ENCODE measurements around the gene RAD51B.

The RAD51B gene

GRCh38 chr14:68497011-68497410, 677.4 kb downstream of the RAD51B start:
- 94 to 100% methylated on average over 2 of the region's 2 CpGs for WGBS, 2 experiments (ENCODE audit: insufficient coverage in 2 of 2)
- Histone ChIP-seq H3K36me3 (ENCODE audit: control insufficient read depth, insufficient read depth, low read length) (no peaks in the 10 kb centered on the region), H3K4me3 (ENCODE audit: extremely low read depth, insufficient read depth, low read length, poor library complexity, severe bottlenecking) (no peak overlapping the region), H3K9me3 (ENCODE audit: control insufficient read depth, low read length) (no peaks in the 10 kb centered on the region), H3K4me1 (ENCODE audit: control insufficient read depth, insufficient read depth, low read length, poor library complexity, severe bottlenecking) (peaks cover 6% of the 10 kb centered on the region), H3K27ac (ENCODE audit: low read depth, low read length, severe bottlenecking) (no peak overlapping the region)

GRCh38 chr14:68499451-68499850, 679.9 kb downstream of the RAD51B start:
- Histone ChIP-seq H3K4me3 (ENCODE audit: extremely low read depth, insufficient read depth, low read length, poor library complexity, severe bottlenecking) (no peak overlapping the region), H3K4me1 (ENCODE audit: control insufficient read depth, insufficient read depth, low read length, poor library complexity, severe bottlenecking) (peaks cover 6% of the 10 kb centered on the region), H3K27ac (ENCODE audit: low read depth, low read length, severe bottlenecking) (no peak overlapping the region), H3K36me3 (ENCODE audit: control insufficient read depth, insufficient read depth, low read length) (no peaks in the 10 kb centered on the region), H3K9me3 (ENCODE audit: control insufficient read depth, low read length) (no peaks in the 10 kb centered on the region)
- 89 to 92% methylated on average over 5 to 6 of the region's 6 CpGs for WGBS, 2 experiments (ENCODE audit: insufficient coverage in 2 of 2)

- H3K9me3 ChIP-seq (ENCODE audit: control insufficient read depth, low read length), result no peaks in the 10 kb centered on the region
- H3K4me1 ChIP-seq (ENCODE audit: control insufficient read depth, insufficient read depth, low read length, poor library complexity, severe bottlenecking), result peaks cover 15% of the 10 kb centered on the region
- WGBS, 2 experiments (ENCODE audit: insufficient coverage in 2 of 2), result 100% methylated on average over 2 to 3 of the region's 3 CpGs
- H3K27ac ChIP-seq (ENCODE audit: low read depth, low read length, severe bottlenecking), result no peak overlapping the region
- H3K36me3 ChIP-seq (ENCODE audit: control insufficient read depth, insufficient read depth, low read length), result no peaks in the 10 kb centered on the region
- no peak overlapping the region for H3K4me3 ChIP-seq (ENCODE audit: extremely low read depth, insufficient read depth, low read length, poor library complexity, severe bottlenecking)
Observed at GRCh38 chr14:68501171-68501570, 681.6 kb downstream of the RAD51B start.

- Histone ChIP-seq H3K36me3 (ENCODE audit: control insufficient read depth, insufficient read depth, low read length) (no peaks in the 10 kb centered on the region), H3K9me3 (ENCODE audit: control insufficient read depth, low read length) (no peaks in the 10 kb centered on the region), H3K4me1 (ENCODE audit: control insufficient read depth, insufficient read depth, low read length, poor library complexity, severe bottlenecking) (peaks cover 20% of the 10 kb centered on the region), H3K27ac (ENCODE audit: low read depth, low read length, severe bottlenecking) (no peak overlapping the region), H3K4me3 (ENCODE audit: extremely low read depth, insufficient read depth, low read length, poor library complexity, severe bottlenecking) (no peak overlapping the region)
- WGBS, 2 experiments (ENCODE audit: insufficient coverage in 2 of 2), result 92 to 97% methylated on average over 8 to 9 of the region's 9 CpGs
Observed at GRCh38 chr14:68501614-68502052, 682.1 kb downstream of the RAD51B start.

- 90 to 92% methylated on average over 4 of the region's 8 CpGs for WGBS, 2 experiments (ENCODE audit: insufficient coverage in 2 of 2)
- H3K27ac ChIP-seq (ENCODE audit: low read depth, low read length, severe bottlenecking), result no peak overlapping the region
- no peaks in the 10 kb centered on the region for H3K36me3 ChIP-seq (ENCODE audit: control insufficient read depth, insufficient read depth, low read length)
- no peaks in the 10 kb centered on the region for H3K9me3 ChIP-seq (ENCODE audit: control insufficient read depth, low read length)
- peaks cover 26% of the 10 kb centered on the region for H3K4me1 ChIP-seq (ENCODE audit: control insufficient read depth, insufficient read depth, low read length, poor library complexity, severe bottlenecking)
- no peak overlapping the region for H3K4me3 ChIP-seq (ENCODE audit: extremely low read depth, insufficient read depth, low read length, poor library complexity, severe bottlenecking)
Observed at GRCh38 chr14:68502230-68502629, 682.7 kb downstream of the RAD51B start.

- Histone ChIP-seq H3K4me3 (ENCODE audit: extremely low read depth, insufficient read depth, low read length, poor library complexity, severe bottlenecking) (no peak overlapping the region), H3K27ac (ENCODE audit: low read depth, low read length, severe bottlenecking) (no peak overlapping the region), H3K9me3 (ENCODE audit: control insufficient read depth, low read length) (no peaks in the 10 kb centered on the region), H3K4me1 (ENCODE audit: control insufficient read depth, insufficient read depth, low read length, poor library complexity, severe bottlenecking) (peaks cover 35% of the 10 kb centered on the region), H3K36me3 (ENCODE audit: control insufficient read depth, insufficient read depth, low read length) (no peaks in the 10 kb centered on the region)
- 88 to 100% methylated on average over 1 to 2 of the region's 7 CpGs for WGBS, 2 experiments (ENCODE audit: insufficient coverage in 2 of 2)
Observed at GRCh38 chr14:68503186-68503825, 683.7 kb downstream of the RAD51B start.

GRCh38 chr14:68504861-68505260, 685.3 kb downstream of the RAD51B start:
- no peak overlapping the region for H3K27ac ChIP-seq (ENCODE audit: low read depth, low read length, severe bottlenecking)
- H3K4me3 ChIP-seq (ENCODE audit: extremely low read depth, insufficient read depth, low read length, poor library complexity, severe bottlenecking), result no peak overlapping the region
- peaks cover 37% of the 10 kb centered on the region for H3K4me1 ChIP-seq (ENCODE audit: control insufficient read depth, insufficient read depth, low read length, poor library complexity, severe bottlenecking)
- H3K36me3 ChIP-seq (ENCODE audit: control insufficient read depth, insufficient read depth, low read length), result no peaks in the 10 kb centered on the region
- WGBS, 2 experiments (ENCODE audit: insufficient coverage in 2 of 2), result 78 to 84% methylated on average over 5 to 6 of the region's 8 CpGs
- no peaks in the 10 kb centered on the region for H3K9me3 ChIP-seq (ENCODE audit: control insufficient read depth, low read length)

GRCh38 chr14:68506021-68506644, 686.6 kb downstream of the RAD51B start:
- H3K27ac ChIP-seq (ENCODE audit: low read depth, low read length, severe bottlenecking), result peak overlapping the region; percentile 77
- WGBS, 2 experiments (ENCODE audit: insufficient coverage in 2 of 2), result 80 to 88% methylated on average over 16 to 17 of the region's 17 CpGs

GRCh38 chr14:68506645-68507419, 687.3 kb downstream of the RAD51B start:
- Histone ChIP-seq H3K36me3 (ENCODE audit: control insufficient read depth, insufficient read depth, low read length) (no peaks in the 10 kb centered on the region), H3K9me3 (ENCODE audit: control insufficient read depth, low read length) (no peaks in the 10 kb centered on the region), H3K27ac (ENCODE audit: low read depth, low read length, severe bottlenecking) (peak overlapping the region; percentile 77), H3K4me1 (ENCODE audit: control insufficient read depth, insufficient read depth, low read length, poor library complexity, severe bottlenecking) (peaks cover 52% of the 10 kb centered on the region), H3K4me3 (ENCODE audit: extremely low read depth, insufficient read depth, low read length, poor library complexity, severe bottlenecking) (no peak overlapping the region)
- 96 to 98% methylated on average over 5 of the region's 11 CpGs for WGBS, 2 experiments (ENCODE audit: insufficient coverage in 2 of 2)

More at GRCh38 chr14:68506021-68506644, 686.6 kb downstream of the RAD51B start:
- Histone ChIP-seq H3K4me1 (ENCODE audit: control insufficient read depth, insufficient read depth, low read length, poor library complexity, severe bottlenecking) (peaks cover 50% of the 10 kb centered on the region), H3K36me3 (ENCODE audit: control insufficient read depth, insufficient read depth, low read length) (no peaks in the 10 kb centered on the region), H3K4me3 (ENCODE audit: extremely low read depth, insufficient read depth, low read length, poor library complexity, severe bottlenecking) (no peak overlapping the region), H3K9me3 (ENCODE audit: control insufficient read depth, low read length) (no peaks in the 10 kb centered on the region)

GRCh38 chr14:68507544-68508081, 688.0 kb downstream of the RAD51B start:
- Histone ChIP-seq H3K4me3 (ENCODE audit: extremely low read depth, insufficient read depth, low read length, poor library complexity, severe bottlenecking) (no peak overlapping the region), H3K36me3 (ENCODE audit: control insufficient read depth, insufficient read depth, low read length) (no peaks in the 10 kb centered on the region), H3K4me1 (ENCODE audit: control insufficient read depth, insufficient read depth, low read length, poor library complexity, severe bottlenecking) (peaks cover 59% of the 10 kb centered on the region), H3K9me3 (ENCODE audit: control insufficient read depth, low read length) (no peaks in the 10 kb centered on the region), H3K27ac (ENCODE audit: low read depth, low read length, severe bottlenecking) (no peak overlapping the region)
- 94 to 95% methylated on average over 10 of the region's 10 CpGs for WGBS, 2 experiments (ENCODE audit: insufficient coverage in 2 of 2)

All from mesodermal cell (in vitro differentiated cells).